ENCODE measurements around the gene ZPLD1.

DNA sequence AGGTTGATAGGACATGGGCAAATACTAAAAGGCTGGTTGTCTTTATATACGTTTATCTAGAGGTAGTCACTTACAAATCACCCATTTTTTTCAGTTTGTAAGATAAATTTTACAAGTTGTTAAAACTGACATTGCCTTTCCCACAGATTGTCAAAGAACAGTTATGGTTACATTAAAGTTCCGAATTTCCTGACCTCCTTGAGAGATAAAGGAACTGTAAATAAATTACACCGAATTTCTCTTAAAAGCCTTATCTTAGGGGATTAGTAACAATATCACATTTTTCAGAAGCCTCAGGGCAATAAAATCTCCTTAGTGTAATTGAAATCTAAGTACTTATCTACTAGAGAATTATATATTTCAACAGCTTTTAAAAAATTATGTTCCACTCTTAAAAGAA, 49.5 kb downstream of the ZPLD1 start:
- no peak for TF ChIP-seq SIN3A (IDR thresholded peaks at IDR 0.05; ENCODE audit: borderline replicate concordance, insufficient read depth, low read length)
- TF ChIP-seq TAF1 (IDR thresholded peaks at IDR 0.05; ENCODE audit: borderline replicate concordance, insufficient read depth, low read length) = no peak
- TF ChIP-seq POLR2AphosphoS5 (IDR thresholded peaks at IDR 0.05; ENCODE audit: low read depth, low read length) = no peak
- TF ChIP-seq REST (IDR thresholded peaks at IDR 0.05; ENCODE audit: insufficient read depth in 1 of 2, low read depth in 2 of 2, low read length in 2 of 2) = no peak
- no peak for TF ChIP-seq FOXP2 (optimal IDR thresholded peaks at IDR 0.05; ENCODE audit: borderline replicate concordance, extremely low read depth, extremely low read length, insufficient read depth)

All from PFSK-1 (cell line).